NCI-H446 treated with DMSO at 0.1 percent for 48 hours (cell line): ENCODE results near the gene ENTPD8.

ENCODE experiments used
- DNase-seq: peaks from one replicate; lab custom pipeline; 2025; lab: John Stamatoyannopoulos, UW

ENTPD8 gene

GRCh38 chr9:137447722-137448601 lies 6.8 kb upstream of the ENTPD8 start:
- no peak for DNase-seq

- DNase-seq = no peak
Measured at GRCh38 chr9:137446851-137447471, 5.8 kb upstream of the ENTPD8 start.

GRCh38 chr9:137445930-137446431 lies 4.8 kb upstream of the ENTPD8 start:
- DNase-seq = no peak

GRCh38 chr9:137445275-137445807 lies 4.2 kb upstream of the ENTPD8 start:
- no peak for DNase-seq

- no peak for DNase-seq
Measured at GRCh38 chr9:137444106-137444790, 3.1 kb upstream of the ENTPD8 start.

- DNase-seq = no peak
Measured at GRCh38 chr9:137441935-137442321, 771 bp upstream of the ENTPD8 start.

- no peak for DNase-seq
Measured at GRCh38 chr9:137439158-137439714, 1.9 kb downstream of the ENTPD8 start.

- no peak for DNase-seq
Measured at GRCh38 chr9:137438591-137439157, 2.5 kb downstream of the ENTPD8 start.

GRCh38 chr9:137437691-137438590 lies 3.2 kb downstream of the ENTPD8 start:
- DNase-seq = no peak

GRCh38 chr9:137436761-137437600 lies 4.2 kb downstream of the ENTPD8 start:
- DNase-seq = no peak

- no peak for DNase-seq
Measured at GRCh38 chr9:137435980-137436760, 5.0 kb downstream of the ENTPD8 start.

- DNase-seq = no peak
Measured at GRCh38 chr9:137435381-137435891, 5.7 kb downstream of the ENTPD8 start.

- no peak for DNase-seq
Measured at GRCh38 chr9:137434498-137435380, 6.4 kb downstream of the ENTPD8 start.

- no peak for DNase-seq
Measured at GRCh38 chr9:137433916-137434431, 7.2 kb downstream of the ENTPD8 start.

GRCh38 chr9:137433349-137433915 lies 7.7 kb downstream of the ENTPD8 start:
- no peak for DNase-seq

GRCh38 chr9:137432687-137433348 lies 8.3 kb downstream of the ENTPD8 start:
- DNase-seq = no peak
